ENCODE data around the gene SLC9A1. TPM values are rescaled to one million over a fixed set of nuclear protein-coding genes. Genes with fewer than 3 reads are reported as not detected.

The SLC9A1 gene
- total RNA-seq, 1 donor from 2014 or later: 24.4 TPM

DNA sequence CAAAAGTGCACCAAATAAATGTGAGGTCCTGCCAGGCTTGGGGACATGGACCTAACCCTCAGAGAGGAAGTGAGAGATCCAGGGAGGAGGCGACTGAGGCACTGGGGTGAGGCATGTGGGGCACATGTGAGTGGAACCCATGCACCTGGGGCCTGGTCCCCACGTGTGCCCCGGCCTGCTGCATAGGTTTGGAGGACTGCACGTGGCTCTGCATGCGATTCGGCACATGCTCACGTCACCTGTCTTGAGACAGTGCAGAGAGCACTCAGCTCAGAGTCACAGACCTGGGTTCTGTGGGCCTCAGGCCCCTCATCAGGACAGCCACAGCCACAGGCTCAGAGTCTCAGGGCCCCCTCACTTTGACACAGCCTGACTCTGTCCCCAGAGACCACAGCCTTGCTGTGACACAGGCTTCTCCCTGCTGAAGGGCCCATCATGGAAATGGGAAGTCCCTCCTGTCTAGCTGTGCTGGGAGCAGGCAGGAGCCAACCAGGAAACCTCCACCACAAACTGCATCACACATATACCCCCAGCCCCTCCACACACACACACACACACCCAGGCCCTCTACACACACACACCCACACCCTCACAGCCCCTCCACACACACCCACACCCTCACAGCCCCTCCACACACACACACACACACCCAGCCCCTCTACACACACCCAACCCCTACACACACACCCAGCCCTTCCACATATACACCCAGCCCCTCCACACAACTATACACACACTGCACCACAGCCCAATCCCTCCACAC, 48.2 kb downstream of the SLC9A1 start:
- no peak for DNase-seq (ENCODE audit: low spot score)

DNA sequence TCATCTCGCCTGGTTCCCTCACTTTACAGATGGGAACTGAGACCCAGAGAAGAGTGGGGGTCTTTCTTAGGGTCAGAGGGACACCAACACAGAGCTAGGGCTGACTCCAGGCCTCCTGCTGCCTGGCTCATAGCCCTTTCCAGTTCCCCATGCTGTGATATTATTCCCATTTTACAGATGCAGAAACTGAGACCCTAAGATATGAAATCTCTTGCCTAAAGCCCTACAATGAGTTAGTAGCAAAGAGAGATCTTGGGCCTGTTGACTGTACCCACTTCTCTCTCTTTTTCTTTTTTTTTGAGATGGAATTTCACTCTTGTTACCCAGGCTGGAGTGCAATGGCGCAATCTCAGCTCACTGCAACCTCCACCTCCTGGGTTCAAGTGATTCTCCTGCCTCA, 49.9 kb downstream of the SLC9A1 start:
- no peak for DNase-seq (ENCODE audit: low spot score)

DNA sequence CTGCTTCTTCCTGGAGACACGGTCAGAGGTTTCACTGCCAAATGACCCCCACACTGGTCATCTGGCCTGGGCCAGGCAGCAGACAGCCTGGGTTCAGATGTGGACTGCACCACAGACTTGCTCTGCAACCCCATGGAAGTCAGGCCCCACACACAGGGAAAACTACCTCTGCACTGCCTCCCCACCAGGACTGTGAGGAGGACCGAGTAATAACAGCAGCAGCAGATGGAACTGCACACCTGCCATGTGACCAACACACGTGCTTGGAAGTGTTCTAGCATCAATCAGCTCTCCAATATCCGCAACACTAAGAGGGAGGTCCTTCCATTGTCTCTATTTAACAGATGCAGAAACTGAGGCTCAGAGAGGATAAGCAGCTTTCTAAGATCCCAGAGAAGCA, 51.4 kb downstream of the SLC9A1 start:
- DNase-seq (ENCODE audit: low spot score): no peak

DNA sequence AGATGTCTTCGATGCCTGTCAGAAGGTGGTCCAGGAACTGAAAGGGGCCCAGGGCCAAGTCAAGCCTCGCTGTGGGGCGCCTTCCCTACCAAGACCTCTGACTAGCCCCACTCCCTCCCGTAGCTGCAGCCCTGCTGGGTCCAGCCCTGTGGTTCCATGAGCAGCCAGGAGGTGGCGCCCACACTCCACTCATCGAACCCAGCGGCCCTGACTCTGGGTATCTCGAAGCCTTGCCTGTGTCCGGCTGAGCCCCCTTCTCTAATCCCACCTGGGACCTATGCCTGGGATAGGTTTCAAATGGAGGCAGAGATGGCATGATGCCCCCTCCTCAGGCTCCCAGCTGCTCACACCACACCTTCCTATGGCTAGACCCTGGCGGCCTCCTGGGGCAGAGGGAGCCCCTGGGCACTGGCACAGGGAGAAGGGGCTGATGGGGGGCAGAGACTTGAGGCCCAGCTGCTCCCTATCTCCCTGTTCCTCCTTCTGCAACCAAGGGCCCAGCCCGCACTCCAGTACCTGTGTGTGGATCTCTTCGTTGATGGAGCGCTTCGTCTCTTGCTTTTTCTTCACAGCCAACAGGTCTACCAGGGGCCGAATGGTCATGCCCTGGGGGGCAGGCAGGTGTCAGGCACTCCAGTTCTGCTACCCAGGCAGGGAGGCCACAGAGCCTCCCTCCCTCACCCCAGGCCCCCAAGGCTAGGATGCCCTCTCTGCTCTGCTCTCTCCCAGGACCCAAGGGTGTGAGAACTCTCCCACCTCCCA, 52.0 kb downstream of the SLC9A1 start:
- no peak for DNase-seq (ENCODE audit: low spot score)

DNA sequence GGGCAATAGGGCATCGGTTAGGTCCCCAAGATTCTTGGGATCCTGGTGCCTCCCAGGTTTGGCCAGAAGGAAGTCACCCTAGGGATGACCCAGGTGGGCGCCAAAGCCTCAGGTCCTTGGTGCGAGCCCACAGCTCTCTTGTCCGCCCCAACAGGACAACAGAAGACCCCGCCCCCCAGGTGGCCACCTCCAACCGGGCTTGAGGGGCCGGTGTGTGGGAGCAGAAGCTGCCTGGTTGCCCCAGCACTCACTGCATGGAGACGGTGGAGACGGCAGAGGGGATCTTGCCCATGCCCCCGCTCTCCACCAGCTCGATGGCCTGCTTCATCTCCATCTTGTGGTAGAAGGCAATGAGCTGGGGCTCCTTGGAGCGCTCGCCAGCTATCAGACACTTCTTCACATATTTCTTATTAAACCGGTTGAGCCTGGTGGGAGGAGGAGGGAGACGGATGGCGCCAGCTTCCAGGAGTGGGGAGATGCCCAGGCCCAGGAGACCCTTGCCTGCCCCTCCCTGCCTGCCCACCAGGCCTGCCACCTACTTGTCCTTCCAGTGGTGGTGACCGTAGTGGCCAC, 52.7 kb downstream of the SLC9A1 start:
- no peak for DNase-seq (ENCODE audit: low spot score)

DNA sequence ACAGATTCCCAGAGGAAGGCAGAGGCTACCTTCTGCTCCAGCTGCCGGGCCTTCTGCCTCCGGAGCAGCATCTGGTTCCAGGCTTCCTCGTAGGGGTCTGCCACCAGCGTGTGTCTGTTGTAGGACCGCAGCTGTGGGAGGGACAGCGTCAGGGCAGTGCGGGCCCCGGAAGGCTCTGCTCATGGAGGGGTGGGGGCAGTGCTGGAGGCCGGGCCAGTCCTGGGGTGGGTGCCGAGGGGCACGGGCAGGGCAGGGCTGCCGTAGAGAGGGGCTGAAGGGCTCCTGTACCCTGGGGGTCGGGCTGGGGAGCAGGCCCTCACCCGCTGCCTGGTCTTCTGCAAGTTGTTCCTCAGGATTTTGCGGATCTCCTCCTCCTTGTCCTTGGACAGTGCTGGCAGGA, 53.2 kb downstream of the SLC9A1 start:
- no peak for DNase-seq (ENCODE audit: low spot score)

DNA sequence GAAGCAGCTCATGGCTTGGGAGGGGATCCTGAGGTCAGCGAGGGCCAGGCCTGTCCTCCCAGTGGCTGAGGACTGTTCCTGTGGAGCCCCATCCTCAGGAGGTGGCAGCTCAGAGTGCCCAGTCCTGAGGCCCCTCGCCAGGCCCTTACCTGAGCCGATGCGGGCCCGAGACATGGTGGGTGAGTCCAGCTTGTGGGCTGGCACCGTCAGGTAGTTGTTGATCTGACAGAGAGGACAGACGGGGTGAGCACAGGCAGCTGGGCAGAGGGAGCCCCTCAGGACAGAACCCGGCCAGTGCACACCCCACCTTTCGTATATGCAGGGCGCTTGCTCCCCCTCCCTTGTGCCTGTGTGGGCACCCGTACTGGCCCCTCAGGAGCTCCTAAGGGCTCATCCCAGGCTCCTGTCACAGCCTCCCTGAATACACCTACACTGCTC, 53.9 kb downstream of the SLC9A1 start:
- DNase-seq (ENCODE audit: low spot score): no peak

DNA sequence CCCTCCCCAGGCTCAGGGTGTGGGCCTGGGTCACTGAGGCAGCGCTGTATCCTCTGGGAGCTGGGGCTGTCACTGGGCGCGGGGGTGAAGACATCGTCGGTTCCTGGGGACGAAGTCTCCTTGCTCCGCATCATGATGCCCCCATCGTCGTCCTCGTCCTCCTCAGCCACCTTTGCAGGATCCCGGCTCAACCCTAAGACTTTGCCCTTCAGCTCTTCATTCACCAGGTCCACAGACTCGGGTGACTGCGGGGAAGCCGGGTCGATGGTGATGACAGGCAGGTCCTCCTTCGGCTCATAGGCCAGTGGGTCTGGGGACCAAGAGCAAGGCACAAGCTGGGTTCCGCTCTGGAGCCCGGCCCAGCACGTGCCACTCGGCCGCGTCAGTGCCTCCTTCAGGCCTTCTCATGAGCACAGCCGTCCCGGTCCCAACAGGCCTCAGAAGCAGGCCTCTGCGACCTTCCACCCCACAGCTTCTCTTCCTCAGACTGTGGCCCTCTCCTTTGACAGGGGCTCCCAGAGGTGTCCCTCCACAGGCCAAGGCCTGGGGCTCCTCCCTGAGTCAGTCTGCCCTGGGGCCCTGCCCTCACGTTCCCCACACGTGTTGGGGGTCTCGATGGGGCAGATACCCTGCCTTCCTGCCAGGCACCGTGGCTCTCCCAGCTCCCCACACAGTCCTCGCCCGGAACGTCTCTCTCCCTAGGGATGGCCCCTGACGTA, 54.4 kb downstream of the SLC9A1 start:
- no peak for DNase-seq (ENCODE audit: low spot score)

DNA sequence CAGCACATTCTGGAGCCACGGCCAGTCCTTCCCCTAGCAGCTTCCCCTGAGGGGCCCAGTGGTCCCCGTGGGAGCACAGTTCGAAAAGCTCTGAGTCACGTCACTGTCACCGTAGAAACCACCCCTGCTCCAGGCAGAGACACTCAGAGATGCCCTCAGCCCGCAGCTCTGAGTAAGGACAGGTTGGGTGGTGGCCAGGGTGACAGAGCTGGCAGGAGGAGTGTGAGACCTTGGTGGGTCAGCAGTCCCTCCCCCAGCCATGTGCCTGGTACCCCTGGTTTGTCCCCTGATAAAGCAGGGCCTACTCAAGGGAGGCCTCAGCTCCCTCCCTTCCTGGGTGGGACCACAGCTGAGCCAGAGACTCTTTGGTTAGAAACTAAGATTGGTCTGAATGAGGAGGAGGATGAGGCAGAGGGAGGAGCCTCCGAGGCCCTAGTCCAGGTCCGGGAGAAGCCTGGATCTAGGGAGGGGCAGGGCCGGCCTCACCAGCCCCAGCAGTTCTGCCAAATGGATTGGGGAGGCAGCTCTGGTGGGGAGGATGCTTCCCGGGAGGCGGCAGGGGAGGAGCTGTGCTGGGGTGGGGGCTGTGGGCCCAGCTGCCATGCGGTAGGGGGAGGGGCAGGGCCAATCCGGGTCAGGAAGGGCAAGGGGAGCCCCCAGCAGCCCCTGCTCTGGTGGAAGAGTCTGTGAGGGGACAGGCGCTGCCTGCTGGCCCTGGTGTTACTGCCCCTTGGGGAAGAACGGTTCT, 55.2 kb downstream of the SLC9A1 start:
- DNase-seq (ENCODE audit: low spot score): no peak

DNA sequence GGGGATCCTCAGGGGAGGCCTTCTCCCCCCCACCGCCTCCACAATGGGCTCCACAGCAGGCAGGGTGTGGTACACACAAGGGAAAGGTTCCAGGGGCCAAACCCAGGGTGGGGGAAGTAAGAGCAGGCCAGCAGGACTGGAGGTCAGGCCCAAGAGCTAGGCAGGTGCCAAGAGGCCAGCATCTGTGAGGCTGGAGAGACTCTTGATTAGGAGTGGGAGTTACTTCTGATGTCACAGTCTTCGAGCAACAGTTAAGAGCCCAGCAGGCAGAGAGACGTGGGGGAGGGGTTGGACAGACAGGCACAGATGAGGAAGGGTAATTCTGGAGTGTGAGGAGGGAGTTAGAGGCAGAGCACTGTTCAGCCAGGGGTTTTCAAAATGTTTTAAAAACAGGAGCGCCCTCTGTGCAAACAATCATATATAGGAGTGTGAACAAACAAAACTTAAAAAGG, 55.8 kb downstream of the SLC9A1 start:
- DNase-seq (ENCODE audit: low spot score): no peak

DNA sequence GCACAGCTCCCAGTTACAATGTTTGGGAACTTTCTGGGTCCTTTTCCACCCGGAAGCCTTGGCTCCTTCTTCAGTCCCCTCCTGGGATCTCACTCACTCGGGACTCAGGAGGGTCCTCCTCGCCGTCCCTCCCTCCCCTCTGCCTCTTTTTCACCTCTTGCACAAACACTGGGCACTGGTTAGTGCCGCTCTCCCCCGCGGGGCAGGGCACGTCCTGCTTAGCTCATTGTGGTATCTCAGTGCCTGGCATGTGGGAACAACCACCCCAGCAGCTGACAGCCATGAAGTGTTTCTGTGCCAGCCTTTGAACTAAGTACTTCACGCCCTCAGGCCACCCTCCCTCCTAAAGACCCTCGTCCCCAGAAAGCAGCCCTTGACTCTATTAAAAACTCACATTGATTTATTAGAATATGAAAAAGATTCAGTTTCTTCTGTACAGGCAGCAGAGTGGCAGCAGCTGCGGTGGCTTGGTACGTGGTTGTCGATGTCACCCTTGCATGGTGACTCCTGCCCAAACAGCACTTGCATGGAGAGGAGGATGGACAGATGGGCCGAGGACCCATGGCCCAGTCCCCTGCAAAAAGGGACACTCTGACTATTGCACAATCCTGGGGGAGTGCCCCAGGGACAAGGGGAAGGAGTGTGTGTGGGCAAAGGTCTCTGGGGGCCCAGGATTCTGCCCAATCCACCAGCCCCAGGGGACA, 56.3 kb downstream of the SLC9A1 start:
- no peak for DNase-seq (ENCODE audit: low spot score)

DNA sequence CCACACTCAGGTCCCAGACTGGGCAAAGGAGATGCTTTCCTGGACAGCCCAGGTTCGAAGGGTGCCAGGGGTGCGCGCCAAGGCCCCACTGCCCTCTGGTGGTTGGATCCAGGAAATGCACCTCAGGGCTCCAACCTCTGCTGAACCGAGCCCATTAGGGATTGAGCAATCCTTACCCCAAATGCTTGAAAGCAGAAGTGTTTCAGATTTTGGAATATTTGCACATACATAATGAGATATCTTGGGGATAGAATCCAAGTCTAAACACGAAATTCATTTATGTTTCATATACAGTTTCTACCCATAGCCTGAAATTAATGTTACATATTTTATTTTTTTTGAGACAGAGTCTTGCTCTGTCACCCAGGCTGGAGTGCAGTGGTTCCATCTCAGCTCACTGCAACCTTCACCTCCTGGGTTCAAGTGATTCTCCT, 57.4 kb downstream of the SLC9A1 start:
- no peak for DNase-seq (ENCODE audit: low spot score)

DNA sequence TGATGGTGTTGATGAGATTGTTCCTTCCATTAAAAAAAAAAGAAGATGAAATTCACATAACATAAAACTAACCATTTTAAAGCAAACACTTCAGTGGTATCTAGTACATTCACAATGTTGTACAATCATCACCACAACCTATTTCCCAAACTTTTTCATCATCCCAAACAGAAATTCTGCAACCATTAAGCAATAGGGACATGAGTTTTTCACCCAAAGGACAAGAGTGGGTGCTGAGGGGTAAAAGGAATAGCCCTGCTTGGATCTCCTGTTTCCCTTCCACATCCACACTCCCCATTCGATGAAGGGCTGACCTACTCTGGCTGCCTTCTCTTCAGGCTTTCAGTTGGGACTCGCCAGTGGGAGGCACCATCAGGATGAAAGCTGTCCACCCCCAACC, 59.3 kb downstream of the SLC9A1 start:
- DNase-seq (ENCODE audit: low spot score): no peak

DNA sequence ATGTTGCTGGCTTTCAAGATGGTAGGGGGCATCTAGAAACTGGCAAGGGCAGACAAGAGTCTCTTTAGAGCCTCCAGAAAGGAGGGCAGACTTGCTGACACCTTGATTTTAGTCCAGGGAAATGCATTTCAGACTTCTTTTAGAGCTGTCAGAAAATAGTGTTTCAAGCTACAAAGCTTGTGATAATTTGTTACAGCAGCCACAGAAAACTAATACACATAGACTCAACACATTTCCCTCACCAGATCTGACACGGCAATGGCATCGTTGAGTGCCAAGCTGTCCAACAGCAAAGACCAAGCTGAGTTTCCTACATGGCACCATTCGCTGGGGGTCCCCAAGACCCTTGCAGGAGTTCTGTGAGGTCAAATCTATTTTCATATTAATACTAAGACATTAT, 62.0 kb downstream of the SLC9A1 start:
- DNase-seq (ENCODE audit: low spot score): no peak

DNA sequence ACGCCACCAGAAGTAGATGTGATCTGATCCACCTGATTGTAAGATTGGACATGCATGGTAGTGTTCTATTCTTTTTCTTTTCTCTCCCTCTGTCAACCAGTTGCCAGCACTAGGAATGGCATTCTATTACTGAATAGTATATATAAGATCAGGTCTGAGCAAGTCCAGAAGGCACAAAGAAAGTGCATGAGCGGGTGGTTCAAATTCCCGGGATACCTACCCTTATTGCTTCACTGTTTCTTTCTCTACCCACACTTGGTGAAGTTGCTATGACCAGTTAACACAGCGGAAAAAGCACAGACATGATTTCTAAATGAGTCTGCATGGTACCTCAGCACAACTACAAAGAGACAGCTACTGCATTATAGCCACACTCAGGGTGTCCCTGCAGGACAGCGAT, 64.0 kb downstream of the SLC9A1 start:
- DNase-seq (ENCODE audit: low spot score): no peak

DNA sequence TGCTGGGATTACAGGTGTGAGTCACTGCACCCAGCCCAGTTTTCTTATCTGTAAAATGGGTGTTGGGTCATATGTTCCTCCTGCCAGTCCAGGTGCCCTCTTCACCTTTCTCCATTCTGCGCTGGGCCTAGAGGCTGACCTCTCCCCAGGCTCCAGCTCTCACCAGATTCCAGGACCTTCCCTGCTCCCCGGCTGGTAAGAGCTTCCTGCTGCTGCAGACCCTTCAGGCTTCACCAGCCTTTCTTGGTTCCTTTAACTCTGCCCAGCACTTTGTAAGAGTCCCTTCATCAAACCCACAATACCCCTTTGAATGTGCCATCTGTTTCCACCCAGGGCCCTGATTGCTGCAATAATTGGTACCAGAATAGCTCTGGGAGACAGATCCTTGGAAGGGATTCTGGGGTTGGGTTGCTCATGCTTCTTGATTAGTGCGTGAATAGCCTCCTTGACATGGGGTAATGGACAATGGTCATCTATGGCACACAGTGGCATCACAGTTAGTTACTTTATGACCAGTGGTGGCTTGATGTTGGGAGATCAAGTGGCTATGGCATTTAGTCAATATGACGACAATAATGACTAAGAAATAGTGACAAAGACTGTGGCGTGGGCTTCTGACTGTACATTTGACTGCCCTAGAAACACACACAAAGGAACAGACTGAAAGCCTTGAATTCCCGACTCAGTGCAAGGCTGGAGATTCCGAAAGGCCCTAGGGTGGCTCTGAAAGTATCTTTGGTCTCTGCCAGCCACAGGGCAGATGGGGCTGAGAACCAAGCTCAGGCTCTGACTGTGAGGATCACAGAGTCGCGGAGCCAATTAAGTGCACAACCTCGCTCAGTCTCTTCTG, 67.3 kb downstream of the SLC9A1 start:
- DNase-seq (ENCODE audit: low spot score): no peak

DNA sequence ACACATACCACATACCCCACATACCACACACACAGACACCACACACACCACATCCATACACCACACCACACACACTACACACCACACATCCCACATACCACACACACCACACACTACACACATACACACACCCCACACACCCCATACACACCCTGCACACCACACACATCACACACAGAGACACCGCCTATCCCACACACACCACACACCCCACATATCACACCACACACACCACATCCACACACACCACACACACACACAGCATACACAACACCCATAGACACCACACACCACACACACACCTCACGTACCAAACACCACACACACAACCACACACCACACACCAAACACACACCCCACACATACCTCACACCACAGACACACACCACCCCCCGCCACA, 68.3 kb downstream of the SLC9A1 start:
- no peak for DNase-seq (ENCODE audit: low spot score)

DNA sequence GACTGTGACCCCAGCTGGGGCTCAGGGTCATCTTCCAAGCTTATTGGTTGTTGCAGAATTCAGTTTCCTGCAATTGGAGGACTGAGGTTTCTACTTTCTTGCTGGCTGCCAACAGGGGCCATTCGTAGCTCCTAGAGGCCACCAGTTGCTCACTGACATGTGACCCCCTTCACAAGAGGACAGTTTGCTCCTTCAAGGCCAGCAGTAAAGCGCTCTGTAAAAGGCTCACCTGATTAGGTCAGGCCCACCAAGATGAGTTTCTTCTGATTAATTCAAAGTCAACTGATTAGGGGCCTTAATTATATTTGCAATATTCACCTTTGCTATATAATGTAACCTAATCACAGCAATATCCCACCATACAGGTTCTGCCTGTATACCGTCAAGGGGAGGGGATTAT, 68.9 kb downstream of the SLC9A1 start:
- DNase-seq (ENCODE audit: low spot score): no peak

DNA sequence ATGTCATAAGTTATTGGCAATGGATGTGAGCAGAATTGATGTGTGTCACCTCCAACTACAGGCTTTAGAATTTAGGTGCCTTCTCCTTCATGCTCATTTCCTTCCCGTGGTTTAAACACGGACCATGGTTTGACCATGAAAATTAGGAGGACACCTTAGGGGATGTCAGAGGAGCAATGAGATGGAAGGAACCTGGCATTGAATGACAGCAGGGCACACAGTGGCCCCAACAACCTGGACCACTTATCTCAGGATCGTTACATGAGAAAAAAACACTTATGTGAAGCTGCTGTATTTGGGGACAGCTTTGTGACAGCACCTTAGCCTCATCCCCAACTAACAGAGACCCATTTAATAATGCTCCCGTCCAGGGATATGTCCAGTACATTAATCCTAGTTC, 70.8 kb downstream of the SLC9A1 start:
- no peak for DNase-seq (ENCODE audit: low spot score)
